ENCODE data around the gene IGF1R.

DNA sequence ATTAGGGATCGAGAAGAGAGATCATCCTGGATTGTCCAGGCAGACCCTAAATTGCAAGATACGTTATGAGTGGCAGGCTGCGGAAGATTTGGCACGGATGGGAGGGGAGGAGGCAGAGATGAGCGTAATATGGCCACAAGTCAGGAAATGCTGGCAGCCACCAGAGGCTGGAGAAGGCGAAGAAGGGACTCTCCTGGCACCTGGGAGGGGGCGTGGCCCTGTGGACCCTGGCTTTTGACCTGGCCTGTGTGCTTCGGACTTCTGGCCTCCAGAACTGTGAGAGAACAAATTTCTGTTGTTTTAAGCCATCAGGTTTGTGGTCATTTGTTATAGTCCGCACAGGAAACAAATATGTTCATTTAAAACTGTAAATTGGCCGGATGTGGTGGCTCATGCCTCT is 31.9 kb upstream of the IGF1R start:
- TF ChIP-seq, protein P1, sequence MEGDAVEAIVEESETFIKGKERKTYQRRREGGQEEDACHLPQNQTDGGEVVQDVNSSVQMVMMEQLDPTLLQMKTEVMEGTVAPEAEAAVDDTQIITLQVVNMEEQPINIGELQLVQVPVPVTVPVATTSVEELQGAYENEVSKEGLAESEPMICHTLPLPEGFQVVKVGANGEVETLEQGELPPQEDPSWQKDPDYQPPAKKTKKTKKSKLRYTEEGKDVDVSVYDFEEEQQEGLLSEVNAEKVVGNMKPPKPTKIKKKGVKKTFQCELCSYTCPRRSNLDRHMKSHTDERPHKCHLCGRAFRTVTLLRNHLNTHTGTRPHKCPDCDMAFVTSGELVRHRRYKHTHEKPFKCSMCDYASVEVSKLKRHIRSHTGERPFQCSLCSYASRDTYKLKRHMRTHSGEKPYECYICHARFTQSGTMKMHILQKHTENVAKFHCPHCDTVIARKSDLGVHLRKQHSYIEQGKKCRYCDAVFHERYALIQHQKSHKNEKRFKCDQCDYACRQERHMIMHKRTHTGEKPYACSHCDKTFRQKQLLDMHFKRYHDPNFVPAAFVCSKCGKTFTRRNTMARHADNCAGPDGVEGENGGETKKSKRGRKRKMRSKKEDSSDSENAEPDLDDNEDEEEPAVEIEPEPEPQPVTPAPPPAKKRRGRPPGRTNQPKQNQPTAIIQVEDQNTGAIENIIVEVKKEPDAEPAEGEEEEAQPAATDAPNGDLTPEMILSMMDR (conservative IDR thresholded peaks at IDR 0.05; ENCODE audit: low read depth, low read length), result no peak
- TF ChIP-seq EZH2 (IDR thresholded peaks at IDR 0.05; ENCODE audit: low read length, unreplicated experiment), result no peak
- TF ChIP-seq EZH2phosphoT487 (IDR thresholded peaks at IDR 0.05; ENCODE audit: borderline replicate concordance, low read length), result no peak
